B cell (primary cell): ENCODE measurements around the gene ABCC3. TPM values are rescaled to one million over a fixed set of nuclear protein-coding genes. Genes with fewer than 3 reads are reported as not detected.

Source experiments
- ATAC-seq: fragments of 200-7000 bp; cut with Tn5 transposase; one replicate; pipeline ENCODE4 v1.10.0; 2021; ENCODE audit warnings: low read depth, mild to moderate bottlenecking, moderate number of reproducible peaks, moderate library complexity
- CTCF ChIA-PET: fragments of 350-600 bp; sonication (Branson Sonifier 250); formaldehyde crosslinking; loops from one replicate; lab custom pipeline; 2021; ENCODE audit warnings: antibody characterized with exemption, inconsistent platforms; lab: Charles Lee
- POLR2A ChIA-PET: fragments of 350-600 bp; sonication (Branson Sonifier 250); formaldehyde crosslinking; loops from one replicate; lab custom pipeline; 2021; ENCODE audit warnings: antibody characterized with exemption; lab: Charles Lee
- DNase-seq: peaks from one replicate; pipeline ENCODE4 v3.0.0; 2013
- H2AFZ ChIP-seq: 2 replicates; pipeline ENCODE4 v1.6.1; 2012; ENCODE audit warnings: mild to moderate bottlenecking, low read depth, low read length; ENCODE audit not compliant: insufficient read depth, poor library complexity, severe bottlenecking
- H3K27ac ChIP-seq, 2 donors: 1 replicate in 1 of 2; 2 replicates in 1 of 2; pipeline ENCODE4 v1.5.1; 2012 to 2013; ENCODE audit warnings: low read length in 2 of 2, mild to moderate bottlenecking in 2 of 2, moderate library complexity in 1 of 2
- H3K27me3 ChIP-seq, 4 experiments: fragments of 200-600 bp in 1 of 4; sonication (generic) in 1 of 4; replicated peaks in 1 of 4; 1 replicate in 2 of 4; 2 replicates in 2 of 4; pipeline versions ENCODE4 v1.6.1 to v1.7.0; 2013 to 2016; ENCODE audit warnings: low read length in 3 of 4, mild to moderate bottlenecking in 2 of 4, mixed read lengths in 1 of 4, moderate library complexity in 1 of 4; ENCODE audit not compliant: insufficient read depth in 4 of 4, control insufficient read depth in 3 of 4; ENCODE audit errors: control extremely low read depth in 1 of 4
- H3K36me3 ChIP-seq, 2 experiments: replicated peaks in 1 of 2; 1 replicate in 1 of 2; 2 replicates in 1 of 2; pipeline versions ENCODE4 v1.6.1 to v1.7.1; 2013; ENCODE audit warnings: low read length in 1 of 2; ENCODE audit not compliant: insufficient read depth in 2 of 2, control insufficient read depth in 1 of 2; ENCODE audit errors: control extremely low read depth in 1 of 2, extremely low read depth in 1 of 2
- H3K4me1 ChIP-seq, 2 donors: fragments of 200-600 bp in 1 of 2; sonication (generic) in 1 of 2; 1 replicate in 1 of 2; 2 replicates in 1 of 2; pipeline versions ENCODE4 v1.5.1 to v1.6.1; 2013 to 2017; ENCODE audit warnings: low read length in 2 of 2; ENCODE audit not compliant: control insufficient read depth in 2 of 2, insufficient read depth in 2 of 2
- H3K4me2 ChIP-seq: replicated peaks from 2 replicates; pipeline ENCODE3; 2012; ENCODE audit warnings: mild to moderate bottlenecking, low read depth, low read length; ENCODE audit not compliant: poor library complexity, severe bottlenecking
- H3K4me3 ChIP-seq, 5 experiments: fragments of 200-600 bp in 1 of 5; sonication (generic) in 1 of 5; 1 replicate in 3 of 5; 2 replicates in 2 of 5; pipeline versions ENCODE4 v1.5.1 to v1.7.0; 2011 to 2016; ENCODE audit warnings: low read length in 4 of 5, mild to moderate bottlenecking in 4 of 5, low read depth in 2 of 5, control low read depth in 1 of 5, moderate library complexity in 1 of 5; ENCODE audit not compliant: insufficient read depth in 1 of 5; ENCODE audit errors: control extremely low read depth in 1 of 5, extremely low read depth in 1 of 5
- H3K79me2 ChIP-seq: fragments of 200-600 bp; sonication (generic); one replicate; pipeline ENCODE4 v1.6.0; 2016; ENCODE audit warnings: low read length; ENCODE audit not compliant: control insufficient read depth, insufficient read depth
- H3K9ac ChIP-seq: fragments of 200-600 bp; sonication (generic); 2 replicates; pipeline ENCODE4 v1.6.1; 2017; ENCODE audit warnings: mild to moderate bottlenecking, low read length, moderate library complexity
- H3K9me3 ChIP-seq, 3 donors: one replicate each; pipeline versions ENCODE4 v1.6.1 to v1.7.1; 2013; ENCODE audit warnings: low read length in 2 of 3; ENCODE audit not compliant: control insufficient read depth in 2 of 3, insufficient read depth in 1 of 3; ENCODE audit errors: control extremely low read depth in 1 of 3
- H4K20me1 ChIP-seq: 2 replicates; pipeline ENCODE4 v1.6.0; 2012; ENCODE audit warnings: mild to moderate bottlenecking, low read length; ENCODE audit not compliant: insufficient read depth, control insufficient read depth, poor library complexity, severe bottlenecking
- H3K27ac Mint-ChIP-seq: one replicate; pipeline ENCODE4 v1.8.0; 2021; ENCODE audit warnings: mixed read lengths
- H3K27me3 Mint-ChIP-seq: one replicate; pipeline ENCODE4 v1.8.0; 2021; ENCODE audit warnings: mixed read lengths
- H3K4me1 Mint-ChIP-seq: one replicate; pipeline ENCODE4 v1.8.0; 2021; ENCODE audit warnings: mixed read lengths
- H3K4me3 Mint-ChIP-seq: one replicate; pipeline ENCODE4 v1.8.0; 2021; ENCODE audit warnings: mixed read lengths
- H3K9me3 Mint-ChIP-seq: one replicate; pipeline ENCODE4 v1.8.0; 2022; ENCODE audit warnings: mixed read lengths; ENCODE audit not compliant: insufficient read depth
- CTCF ChIP-seq: fragments of 200-600 bp; IDR thresholded peaks from one replicate; pipeline ENCODE4 v1.8.0; 2022; ENCODE audit warnings: antibody characterized with exemption, mild to moderate bottlenecking
- EZH2 ChIP-seq: IDR thresholded peaks from 2 replicates; pipeline ENCODE4 v1.6.1; 2012; ENCODE audit warnings: borderline replicate concordance, low read depth, mild to moderate bottlenecking, moderate library complexity, low read length; ENCODE audit not compliant: insufficient read depth, poor library complexity, severe bottlenecking
- WGBS: methylation state at CpG from one replicate; pipeline ENCODE4 v1.1.5; 2013; ENCODE audit warnings: missing lambda C conversion rate; ENCODE audit not compliant: insufficient coverage; 5-methylcytosine and 5-hydroxymethylcytosine counted together
- intact Hi-C: fragments of 100-400 bp; cut with micrococcal nuclease; formaldehyde crosslinking; loops from one replicate; pipeline ENCODE4 v1.10.0; 2022
- polyA plus RNA-seq: library from polyadenylated mRNA; depleted of rRNA; stranded (reverse); fragments of >200 nt; gene quantifications from 2 replicates; pipeline ENCODE4 v1.2.3, GENCODE V29; 2012
- total RNA-seq, 2 donors: library from RNA; stranded (reverse); fragments of 120-200 nt in 1 of 2; gene quantifications; 1 replicate in 1 of 2; 2 replicates in 1 of 2; pipeline versions ENCODE4 v1.2.3 to v1.2.4, GENCODE V29; 2013 to 2022

Gene ABCC3
- total and polyA plus RNA-seq, 2 donors (not counting 1 experiment from before 2014, with no cell fraction given): 0.05 to 0.60 TPM

- no peaks in the 10 kb centered on the region for H3K4me1 ChIP-seq
- Mint-ChIP-seq H3K9me3 (no peaks in the 10 kb centered on the region), H3K4me1 (no peaks in the 10 kb centered on the region), H3K27me3 (peaks cover 14% of the 10 kb centered on the region), H3K27ac (no peak overlapping the region), H3K4me3 (no peak overlapping the region)
- H3K79me2 ChIP-seq: no peaks in the 10 kb centered on the region
- intact Hi-C loops: no loop called here
- peaks cover 0 to 2% (median 0%) of the 10 kb centered on the region in 3 donors for H3K9me3 ChIP-seq
- POLR2A ChIA-PET: no interaction called here
- no peaks in the 10 kb centered on the region for H3K36me3 ChIP-seq
- 94% methylated on average over 16 of the region's 21 CpGs for WGBS
- H3K9ac ChIP-seq: no peak overlapping the region
- no peak overlapping the region for H3K27ac ChIP-seq
- H2AFZ ChIP-seq: no peak overlapping the region
- TF ChIP-seq EZH2 (no peak), CTCF (no peak)
- H4K20me1 ChIP-seq: no peaks in the 10 kb centered on the region
- no peak for DNase-seq
- H3K4me3 ChIP-seq: no peak overlapping the region
- no peak for ATAC-seq
- peaks cover 0 to 4% (median 0%) of the 10 kb centered on the region in 4 experiments for H3K27me3 ChIP-seq
- CTCF ChIA-PET: no interaction called here
- H3K4me2 ChIP-seq: no peak overlapping the region
These were observed 39.8 kb upstream of the ABCC3 start for GRCh38 chr17:50594892-50595291.

DNA sequence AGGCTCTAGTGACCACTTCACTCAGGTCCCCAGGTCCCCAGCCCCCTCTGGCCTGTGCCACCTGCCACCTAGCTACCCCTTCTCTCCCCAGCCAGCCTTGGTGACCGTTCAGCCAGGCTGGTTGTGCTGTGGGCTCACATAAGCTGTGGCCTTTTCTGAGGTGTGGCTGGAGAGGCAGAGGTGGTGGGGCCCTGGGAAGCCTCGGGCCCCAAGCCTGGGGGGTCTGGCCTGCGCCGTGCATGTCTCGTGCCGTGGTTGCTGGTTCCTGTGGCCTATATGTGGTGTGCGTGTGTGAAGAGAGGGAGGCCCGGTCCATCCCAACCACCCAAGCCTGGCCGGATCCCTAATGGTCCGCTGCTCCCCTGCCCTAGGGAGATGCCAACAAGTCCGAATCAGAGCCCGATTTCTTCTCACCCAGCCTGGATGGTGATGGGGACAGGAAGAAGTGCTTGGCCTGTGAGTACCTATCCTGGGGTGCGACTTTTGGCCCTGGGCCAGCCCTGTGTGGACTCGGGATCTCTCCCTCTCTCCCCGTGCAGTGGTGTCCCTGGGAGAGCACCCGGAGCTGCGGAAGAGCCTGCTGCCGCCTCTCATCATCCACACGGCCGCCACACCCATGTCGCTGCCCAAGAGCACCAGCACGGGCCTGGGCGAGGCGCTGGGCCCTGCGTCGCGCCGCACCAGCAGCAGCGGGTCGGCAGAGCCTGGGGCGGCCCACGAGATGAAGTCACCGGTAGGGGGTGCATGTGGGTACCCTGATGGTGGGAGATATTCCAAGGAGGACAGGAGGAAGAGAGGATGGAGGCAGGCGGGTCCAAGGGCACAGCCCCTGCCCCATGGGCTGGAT lies 38.3 kb upstream of the ABCC3 start:
- 90% methylated on average over 17 of the region's 34 CpGs for WGBS
- Mint-ChIP-seq H3K27ac (no peak overlapping the region), H3K9me3 (no peaks in the 10 kb centered on the region), H3K27me3 (peaks cover 14% of the 10 kb centered on the region), H3K4me1 (no peaks in the 10 kb centered on the region), H3K4me3 (no peak overlapping the region)
- Histone ChIP-seq H3K4me2 (no peak overlapping the region), H3K36me3 (no peaks in the 10 kb centered on the region), H3K9me3 (no peaks in the 10 kb centered on the region), H4K20me1 (no peaks in the 10 kb centered on the region), H3K9ac (no peak overlapping the region), H3K27me3 (peaks cover 0 to 4% (median 0%) of the 10 kb centered on the region in 4 experiments), H3K79me2 (no peaks in the 10 kb centered on the region), H3K27ac (no peak overlapping the region), H3K4me1 (no peaks in the 10 kb centered on the region), H2AFZ (no peak overlapping the region), H3K4me3 (no peak overlapping the region)
- intact Hi-C loops: no loop called here
- TF ChIP-seq EZH2 (no peak), CTCF (no peak)
- ATAC-seq (no peak), DNase-seq (no peak)
- ChIA-PET POLR2A (no interaction called here), CTCF (no interaction called here)
